B cell (primary cell): ENCODE data around the gene COL6A1. TPM values are rescaled to one million over a fixed set of nuclear protein-coding genes. Genes with fewer than 3 reads are reported as not detected.

Experiments used
- ATAC-seq: fragments of 200-7000 bp; cut with Tn5 transposase; one replicate; pipeline ENCODE4 v1.10.0; 2021; ENCODE audit warnings: low read depth, mild to moderate bottlenecking, moderate number of reproducible peaks, moderate library complexity
- CTCF ChIA-PET: fragments of 350-600 bp; sonication (Branson Sonifier 250); formaldehyde crosslinking; loops from one replicate; lab custom pipeline; 2021; ENCODE audit warnings: antibody characterized with exemption, inconsistent platforms; lab: Charles Lee
- POLR2A ChIA-PET: fragments of 350-600 bp; sonication (Branson Sonifier 250); formaldehyde crosslinking; loops from one replicate; lab custom pipeline; 2021; ENCODE audit warnings: antibody characterized with exemption; lab: Charles Lee
- DNase-seq: peaks from one replicate; pipeline ENCODE4 v3.0.0; 2013
- H2AFZ ChIP-seq: 2 replicates; pipeline ENCODE4 v1.6.1; 2012; ENCODE audit warnings: mild to moderate bottlenecking, low read depth, low read length; ENCODE audit not compliant: insufficient read depth, poor library complexity, severe bottlenecking
- H3K27ac ChIP-seq, 2 donors: 1 replicate in 1 of 2; 2 replicates in 1 of 2; pipeline ENCODE4 v1.5.1; 2012 to 2013; ENCODE audit warnings: low read length in 2 of 2, mild to moderate bottlenecking in 2 of 2, moderate library complexity in 1 of 2
- H3K27me3 ChIP-seq, 4 experiments: fragments of 200-600 bp in 1 of 4; sonication (generic) in 1 of 4; replicated peaks in 1 of 4; 1 replicate in 2 of 4; 2 replicates in 2 of 4; pipeline versions ENCODE4 v1.6.1 to v1.7.0; 2013 to 2016; ENCODE audit warnings: low read length in 3 of 4, mild to moderate bottlenecking in 2 of 4, mixed read lengths in 1 of 4, moderate library complexity in 1 of 4; ENCODE audit not compliant: insufficient read depth in 4 of 4, control insufficient read depth in 3 of 4; ENCODE audit errors: control extremely low read depth in 1 of 4
- H3K36me3 ChIP-seq, 2 experiments: replicated peaks in 1 of 2; 1 replicate in 1 of 2; 2 replicates in 1 of 2; pipeline versions ENCODE4 v1.6.1 to v1.7.1; 2013; ENCODE audit warnings: low read length in 1 of 2; ENCODE audit not compliant: insufficient read depth in 2 of 2, control insufficient read depth in 1 of 2; ENCODE audit errors: control extremely low read depth in 1 of 2, extremely low read depth in 1 of 2
- H3K4me1 ChIP-seq, 2 donors: fragments of 200-600 bp in 1 of 2; sonication (generic) in 1 of 2; 1 replicate in 1 of 2; 2 replicates in 1 of 2; pipeline versions ENCODE4 v1.5.1 to v1.6.1; 2013 to 2017; ENCODE audit warnings: low read length in 2 of 2; ENCODE audit not compliant: control insufficient read depth in 2 of 2, insufficient read depth in 2 of 2
- H3K4me2 ChIP-seq: replicated peaks from 2 replicates; pipeline ENCODE3; 2012; ENCODE audit warnings: mild to moderate bottlenecking, low read depth, low read length; ENCODE audit not compliant: poor library complexity, severe bottlenecking
- H3K4me3 ChIP-seq, 5 experiments: fragments of 200-600 bp in 1 of 5; sonication (generic) in 1 of 5; 1 replicate in 3 of 5; 2 replicates in 2 of 5; pipeline versions ENCODE4 v1.5.1 to v1.7.0; 2011 to 2016; ENCODE audit warnings: low read length in 4 of 5, mild to moderate bottlenecking in 4 of 5, low read depth in 2 of 5, control low read depth in 1 of 5, moderate library complexity in 1 of 5; ENCODE audit not compliant: insufficient read depth in 1 of 5; ENCODE audit errors: control extremely low read depth in 1 of 5, extremely low read depth in 1 of 5
- H3K79me2 ChIP-seq: fragments of 200-600 bp; sonication (generic); one replicate; pipeline ENCODE4 v1.6.0; 2016; ENCODE audit warnings: low read length; ENCODE audit not compliant: control insufficient read depth, insufficient read depth
- H3K9ac ChIP-seq: fragments of 200-600 bp; sonication (generic); 2 replicates; pipeline ENCODE4 v1.6.1; 2017; ENCODE audit warnings: mild to moderate bottlenecking, low read length, moderate library complexity
- H3K9me3 ChIP-seq, 3 donors: one replicate each; pipeline versions ENCODE4 v1.6.1 to v1.7.1; 2013; ENCODE audit warnings: low read length in 2 of 3; ENCODE audit not compliant: control insufficient read depth in 2 of 3, insufficient read depth in 1 of 3; ENCODE audit errors: control extremely low read depth in 1 of 3
- H4K20me1 ChIP-seq: 2 replicates; pipeline ENCODE4 v1.6.0; 2012; ENCODE audit warnings: mild to moderate bottlenecking, low read length; ENCODE audit not compliant: insufficient read depth, control insufficient read depth, poor library complexity, severe bottlenecking
- H3K27ac Mint-ChIP-seq: one replicate; pipeline ENCODE4 v1.8.0; 2021; ENCODE audit warnings: mixed read lengths
- H3K27me3 Mint-ChIP-seq: one replicate; pipeline ENCODE4 v1.8.0; 2021; ENCODE audit warnings: mixed read lengths
- H3K4me1 Mint-ChIP-seq: one replicate; pipeline ENCODE4 v1.8.0; 2021; ENCODE audit warnings: mixed read lengths
- H3K4me3 Mint-ChIP-seq: one replicate; pipeline ENCODE4 v1.8.0; 2021; ENCODE audit warnings: mixed read lengths
- H3K9me3 Mint-ChIP-seq: one replicate; pipeline ENCODE4 v1.8.0; 2022; ENCODE audit warnings: mixed read lengths; ENCODE audit not compliant: insufficient read depth
- CTCF ChIP-seq: fragments of 200-600 bp; IDR thresholded peaks from one replicate; pipeline ENCODE4 v1.8.0; 2022; ENCODE audit warnings: antibody characterized with exemption, mild to moderate bottlenecking
- EZH2 ChIP-seq: IDR thresholded peaks from 2 replicates; pipeline ENCODE4 v1.6.1; 2012; ENCODE audit warnings: borderline replicate concordance, low read depth, mild to moderate bottlenecking, moderate library complexity, low read length; ENCODE audit not compliant: insufficient read depth, poor library complexity, severe bottlenecking
- WGBS: methylation state at CpG from one replicate; pipeline ENCODE4 v1.1.5; 2013; ENCODE audit warnings: missing lambda C conversion rate; ENCODE audit not compliant: insufficient coverage; 5-methylcytosine and 5-hydroxymethylcytosine counted together
- intact Hi-C: fragments of 100-400 bp; cut with micrococcal nuclease; formaldehyde crosslinking; loops from one replicate; pipeline ENCODE4 v1.10.0; 2022
- polyA plus RNA-seq: library from polyadenylated mRNA; depleted of rRNA; stranded (reverse); fragments of >200 nt; gene quantifications from 2 replicates; pipeline ENCODE4 v1.2.3, GENCODE V29; 2012
- total RNA-seq, 2 donors: library from RNA; stranded (reverse); fragments of 120-200 nt in 1 of 2; gene quantifications; 1 replicate in 1 of 2; 2 replicates in 1 of 2; pipeline versions ENCODE4 v1.2.3 to v1.2.4, GENCODE V29; 2013 to 2022

Gene COL6A1
- total and polyA plus RNA-seq, 2 donors (not counting 1 experiment from before 2014, with no cell fraction given): 0.39 to 0.67 TPM

GRCh38 chr21:46054451-46054881, 72.9 kb downstream of the COL6A1 start:
- Mint-ChIP-seq H3K27me3 (peaks cover 16% of the 10 kb centered on the region), H3K4me1 (peaks cover 3% of the 10 kb centered on the region), H3K27ac (peak overlapping the region; percentile 16), H3K9me3 (peaks cover 6% of the 10 kb centered on the region), H3K4me3 (no peak overlapping the region)
- intact Hi-C loops: no loop called here
- Histone ChIP-seq H3K9ac (no peak overlapping the region), H4K20me1 (no peaks in the 10 kb centered on the region), H3K27ac (no peak overlapping the region), H3K9me3 (peaks cover 0 to 36% (median 0%) of the 10 kb centered on the region in 3 donors), H3K4me2 (no peak overlapping the region), H3K79me2 (no peaks in the 10 kb centered on the region), H2AFZ (no peak overlapping the region), H3K4me1 (peaks cover 5 to 8% of the 10 kb centered on the region in 2 donors), H3K4me3 (no peak overlapping the region), H3K27me3 (peaks cover 0 to 14% (median 0%) of the 10 kb centered on the region in 4 experiments), H3K36me3 (no peaks in the 10 kb centered on the region)
- 89% methylated on average over 9 of the region's 12 CpGs for WGBS
- ChIA-PET POLR2A (no interaction called here), CTCF (no interaction called here)
- TF ChIP-seq EZH2: no peak
- TF ChIP-seq CTCF: no peak
- DNase-seq (no peak), ATAC-seq (no peak)

Other genes with a start within 250 kb of the COL6A1 start
- 1.8 and 2.1 TPM in 2 replicates for gene COL6A2, start 116.3 kb downstream of the COL6A1 start, total RNA-seq
- 1.2 and 2.1 TPM in 2 replicates for gene COL6A2, start 116.3 kb downstream of the COL6A1 start, polyA plus RNA-seq
- gene FTCD, start 173.8 kb downstream of the COL6A1 start, total RNA-seq: 0.39 and 1.4 TPM in 2 replicates
- gene FTCD, start 173.8 kb downstream of the COL6A1 start, polyA plus RNA-seq: 0.22 and 1.1 TPM in 2 replicates
- gene SPATC1L, start 202.7 kb downstream of the COL6A1 start, total RNA-seq: 9.7 and 11.4 TPM in 2 replicates
- gene SPATC1L, start 202.7 kb downstream of the COL6A1 start, polyA plus RNA-seq: 7.3 and 15.4 TPM in 2 replicates
- 58.1 and 68.0 TPM in 2 replicates for gene LSS, start 247.0 kb downstream of the COL6A1 start, total RNA-seq
- 28.8 and 30.2 TPM in 2 replicates for gene LSS, start 247.0 kb downstream of the COL6A1 start, polyA plus RNA-seq